A673 (cell line): ENCODE data around the gene HRNR. TPM values are rescaled to one million over a fixed set of nuclear protein-coding genes. Genes with fewer than 3 reads are reported as not detected.

Experiments used
- BruUV-seq: library from RNA; stranded (reverse); fragments of 400-500 nt; replicated peaks from 2 replicates; lab custom pipeline; 2021; lab: Mats Ljungman, UMichigan
- CTCF ChIA-PET: fragments of 300-600 bp; sonication (Branson Sonifier 250); formaldehyde crosslinking; loops from one replicate; lab custom pipeline; 2022; ENCODE audit warnings: antibody characterized with exemption; lab: Charles Lee
- POLR2A ChIA-PET: fragments of 300-600 bp; sonication (Branson Sonifier 250); formaldehyde crosslinking; loops from one replicate; lab custom pipeline; 2022; ENCODE audit warnings: antibody characterized with exemption; ENCODE audit not compliant: low non-redundant PET; lab: Charles Lee
- DNase-seq: peaks from one replicate; pipeline ENCODE4 v3.0.0-alpha.2; 2015; ENCODE audit warnings: low spot score
- H3K27ac ChIP-seq: fragments of 200-600 bp; sonication (generic); 2 replicates; pipeline ENCODE4 v1.5.1; 2016; ENCODE audit warnings: mixed run types, low read depth, mild to moderate bottlenecking, mixed read lengths, antibody characterized with exemption, low read length; ENCODE audit not compliant: poor library complexity, severe bottlenecking
- H3K27me3 ChIP-seq: fragments of 200-600 bp; sonication (generic); replicated peaks from 2 replicates; pipeline ENCODE4 v1.6.1; 2017; ENCODE audit warnings: mixed run types, low read depth, mild to moderate bottlenecking, mixed read lengths, antibody characterized with exemption, low read length; ENCODE audit not compliant: insufficient read depth, poor library complexity
- H3K36me3 ChIP-seq: fragments of 200-600 bp; sonication (generic); 2 replicates; pipeline ENCODE4 v1.6.1; 2016; ENCODE audit warnings: mixed run types, mild to moderate bottlenecking, mixed read lengths, antibody characterized with exemption, low read length; ENCODE audit not compliant: insufficient read depth, poor library complexity, severe bottlenecking
- H3K4me1 ChIP-seq: fragments of 200-600 bp; sonication (generic); 2 replicates; pipeline ENCODE4 v1.6.1; 2017; ENCODE audit warnings: mixed run types, mild to moderate bottlenecking, mixed read lengths, antibody characterized with exemption, low read length; ENCODE audit not compliant: insufficient read depth, poor library complexity, severe bottlenecking
- H3K4me3 ChIP-seq: fragments of 200-600 bp; sonication (generic); 2 replicates; pipeline ENCODE4 v1.5.1; 2016; ENCODE audit warnings: low read depth, mixed run types, mild to moderate bottlenecking, mixed read lengths, low read length; ENCODE audit not compliant: poor library complexity, severe bottlenecking
- H3K9me3 ChIP-seq: fragments of 200-600 bp; sonication (generic); 2 replicates; pipeline ENCODE4 v1.6.1; 2016; ENCODE audit warnings: mixed run types, low read depth, mild to moderate bottlenecking, mixed read lengths, antibody characterized with exemption, low read length; ENCODE audit not compliant: poor library complexity, severe bottlenecking
- CTCF ChIP-seq: fragments of 300-800, 200-600 bp; sonication (generic); conservative IDR thresholded peaks from 2 replicates; pipeline ENCODE4 v1.5.1; 2017; ENCODE audit warnings: low read depth, mild to moderate bottlenecking, antibody characterized with exemption, low read length, moderate library complexity, mixed read lengths
- EZH2 ChIP-seq: fragments of 200-600 bp; sonication (generic); IDR thresholded peaks from 2 replicates; pipeline ENCODE4 v1.6.1; 2017; ENCODE audit warnings: borderline replicate concordance, low read depth, mild to moderate bottlenecking, mixed read lengths, antibody characterized with exemption, low read length; ENCODE audit not compliant: poor library complexity, severe bottlenecking
- intact Hi-C: fragments of 100-400 bp; cut with micrococcal nuclease; formaldehyde crosslinking; loops from one replicate; pipeline ENCODE4 v1.10.0; 2022; ENCODE audit not compliant: unreplicated experiment
- total RNA-seq: library from RNA; stranded (reverse); gene quantifications from 2 replicates; pipeline ENCODE4 v1.2.3, GENCODE V29; 2021

Gene HRNR
- total RNA-seq, 1 experiment from 2014 or later: not detected

GRCh38 chr1:152179566-152179965, 44.4 kb downstream of the HRNR start:
- no TSS peak for BruUV-seq
- H3K9me3 ChIP-seq: no peaks in the 10 kb centered on the region
- intact Hi-C loops: no loop called here
- ChIA-PET POLR2A (no interaction called here), CTCF (no interaction called here)
- H3K36me3 ChIP-seq: no peaks in the 10 kb centered on the region
- no peak for TF ChIP-seq EZH2
- TF ChIP-seq CTCF: no peak
- DNase-seq: no peak
- no peaks in the 10 kb centered on the region for H3K27me3 ChIP-seq
- no peak overlapping the region for H3K27ac ChIP-seq
- H3K4me3 ChIP-seq: no peak overlapping the region
- no peaks in the 10 kb centered on the region for H3K4me1 ChIP-seq

- ChIA-PET POLR2A (no interaction called here), CTCF (no interaction called here)
- no peak overlapping the region for H3K27ac ChIP-seq
- H3K4me3 ChIP-seq: no peak overlapping the region
- H3K4me1 ChIP-seq: no peaks in the 10 kb centered on the region
- no peak for DNase-seq
- no peaks in the 10 kb centered on the region for H3K9me3 ChIP-seq
- no peaks in the 10 kb centered on the region for H3K36me3 ChIP-seq
- no peaks in the 10 kb centered on the region for H3K27me3 ChIP-seq
- TF ChIP-seq CTCF (no peak), EZH2 (no peak)
- no TSS peak for BruUV-seq
- intact Hi-C loops: no loop called here
Observed at GRCh38 chr1:152170287-152170905, 53.6 kb downstream of the HRNR start.

GRCh38 chr1:152169366-152170025, 54.5 kb downstream of the HRNR start:
- no peak overlapping the region for H3K4me3 ChIP-seq
- H3K27me3 ChIP-seq: peaks cover 7% of the 10 kb centered on the region
- ChIA-PET POLR2A (no interaction called here), CTCF (no interaction called here)
- no peaks in the 10 kb centered on the region for H3K4me1 ChIP-seq
- BruUV-seq: no TSS peak
- DNase-seq: no peak
- TF ChIP-seq EZH2: no peak
- no peak for TF ChIP-seq CTCF
- H3K27ac ChIP-seq: no peak overlapping the region
- no peaks in the 10 kb centered on the region for H3K9me3 ChIP-seq
- intact Hi-C loops: no loop called here
- no peaks in the 10 kb centered on the region for H3K36me3 ChIP-seq
